B cell (primary cell): ENCODE results near the gene MYLK3. TPM values are rescaled to one million over a fixed set of nuclear protein-coding genes. Genes with fewer than 3 reads are reported as not detected.

ENCODE experiments used
- ATAC-seq: fragments of 200-7000 bp; cut with Tn5 transposase; one replicate; pipeline ENCODE4 v1.10.0; 2021; ENCODE audit warnings: low read depth, mild to moderate bottlenecking, moderate number of reproducible peaks, moderate library complexity
- CTCF ChIA-PET: fragments of 350-600 bp; sonication (Branson Sonifier 250); formaldehyde crosslinking; loops from one replicate; lab custom pipeline; 2021; ENCODE audit warnings: antibody characterized with exemption, inconsistent platforms; lab: Charles Lee
- POLR2A ChIA-PET: fragments of 350-600 bp; sonication (Branson Sonifier 250); formaldehyde crosslinking; loops from one replicate; lab custom pipeline; 2021; ENCODE audit warnings: antibody characterized with exemption; lab: Charles Lee
- DNase-seq: peaks from one replicate; pipeline ENCODE4 v3.0.0; 2013
- H2AFZ ChIP-seq: 2 replicates; pipeline ENCODE4 v1.6.1; 2012; ENCODE audit warnings: mild to moderate bottlenecking, low read depth, low read length; ENCODE audit not compliant: insufficient read depth, poor library complexity, severe bottlenecking
- H3K27ac ChIP-seq, 2 donors: 1 replicate in 1 of 2; 2 replicates in 1 of 2; pipeline ENCODE4 v1.5.1; 2012 to 2013; ENCODE audit warnings: low read length in 2 of 2, mild to moderate bottlenecking in 2 of 2, moderate library complexity in 1 of 2
- H3K27me3 ChIP-seq, 4 experiments: fragments of 200-600 bp in 1 of 4; sonication (generic) in 1 of 4; replicated peaks in 1 of 4; 1 replicate in 2 of 4; 2 replicates in 2 of 4; pipeline versions ENCODE4 v1.6.1 to v1.7.0; 2013 to 2016; ENCODE audit warnings: low read length in 3 of 4, mild to moderate bottlenecking in 2 of 4, mixed read lengths in 1 of 4, moderate library complexity in 1 of 4; ENCODE audit not compliant: insufficient read depth in 4 of 4, control insufficient read depth in 3 of 4; ENCODE audit errors: control extremely low read depth in 1 of 4
- H3K36me3 ChIP-seq, 2 experiments: replicated peaks in 1 of 2; 1 replicate in 1 of 2; 2 replicates in 1 of 2; pipeline versions ENCODE4 v1.6.1 to v1.7.1; 2013; ENCODE audit warnings: low read length in 1 of 2; ENCODE audit not compliant: insufficient read depth in 2 of 2, control insufficient read depth in 1 of 2; ENCODE audit errors: control extremely low read depth in 1 of 2, extremely low read depth in 1 of 2
- H3K4me1 ChIP-seq, 2 donors: fragments of 200-600 bp in 1 of 2; sonication (generic) in 1 of 2; 1 replicate in 1 of 2; 2 replicates in 1 of 2; pipeline versions ENCODE4 v1.5.1 to v1.6.1; 2013 to 2017; ENCODE audit warnings: low read length in 2 of 2; ENCODE audit not compliant: control insufficient read depth in 2 of 2, insufficient read depth in 2 of 2
- H3K4me2 ChIP-seq: replicated peaks from 2 replicates; pipeline ENCODE3; 2012; ENCODE audit warnings: mild to moderate bottlenecking, low read depth, low read length; ENCODE audit not compliant: poor library complexity, severe bottlenecking
- H3K4me3 ChIP-seq, 5 experiments: fragments of 200-600 bp in 1 of 5; sonication (generic) in 1 of 5; 1 replicate in 3 of 5; 2 replicates in 2 of 5; pipeline versions ENCODE4 v1.5.1 to v1.7.0; 2011 to 2016; ENCODE audit warnings: low read length in 4 of 5, mild to moderate bottlenecking in 4 of 5, low read depth in 2 of 5, control low read depth in 1 of 5, moderate library complexity in 1 of 5; ENCODE audit not compliant: insufficient read depth in 1 of 5; ENCODE audit errors: control extremely low read depth in 1 of 5, extremely low read depth in 1 of 5
- H3K79me2 ChIP-seq: fragments of 200-600 bp; sonication (generic); one replicate; pipeline ENCODE4 v1.6.0; 2016; ENCODE audit warnings: low read length; ENCODE audit not compliant: control insufficient read depth, insufficient read depth
- H3K9ac ChIP-seq: fragments of 200-600 bp; sonication (generic); 2 replicates; pipeline ENCODE4 v1.6.1; 2017; ENCODE audit warnings: mild to moderate bottlenecking, low read length, moderate library complexity
- H3K9me3 ChIP-seq, 3 donors: one replicate each; pipeline versions ENCODE4 v1.6.1 to v1.7.1; 2013; ENCODE audit warnings: low read length in 2 of 3; ENCODE audit not compliant: control insufficient read depth in 2 of 3, insufficient read depth in 1 of 3; ENCODE audit errors: control extremely low read depth in 1 of 3
- H4K20me1 ChIP-seq: 2 replicates; pipeline ENCODE4 v1.6.0; 2012; ENCODE audit warnings: mild to moderate bottlenecking, low read length; ENCODE audit not compliant: insufficient read depth, control insufficient read depth, poor library complexity, severe bottlenecking
- H3K27ac Mint-ChIP-seq: one replicate; pipeline ENCODE4 v1.8.0; 2021; ENCODE audit warnings: mixed read lengths
- H3K27me3 Mint-ChIP-seq: one replicate; pipeline ENCODE4 v1.8.0; 2021; ENCODE audit warnings: mixed read lengths
- H3K4me1 Mint-ChIP-seq: one replicate; pipeline ENCODE4 v1.8.0; 2021; ENCODE audit warnings: mixed read lengths
- H3K4me3 Mint-ChIP-seq: one replicate; pipeline ENCODE4 v1.8.0; 2021; ENCODE audit warnings: mixed read lengths
- H3K9me3 Mint-ChIP-seq: one replicate; pipeline ENCODE4 v1.8.0; 2022; ENCODE audit warnings: mixed read lengths; ENCODE audit not compliant: insufficient read depth
- CTCF ChIP-seq: fragments of 200-600 bp; IDR thresholded peaks from one replicate; pipeline ENCODE4 v1.8.0; 2022; ENCODE audit warnings: antibody characterized with exemption, mild to moderate bottlenecking
- EZH2 ChIP-seq: IDR thresholded peaks from 2 replicates; pipeline ENCODE4 v1.6.1; 2012; ENCODE audit warnings: borderline replicate concordance, low read depth, mild to moderate bottlenecking, moderate library complexity, low read length; ENCODE audit not compliant: insufficient read depth, poor library complexity, severe bottlenecking
- WGBS: methylation state at CpG from one replicate; pipeline ENCODE4 v1.1.5; 2013; ENCODE audit warnings: missing lambda C conversion rate; ENCODE audit not compliant: insufficient coverage; 5-methylcytosine and 5-hydroxymethylcytosine counted together
- intact Hi-C: fragments of 100-400 bp; cut with micrococcal nuclease; formaldehyde crosslinking; loops from one replicate; pipeline ENCODE4 v1.10.0; 2022
- polyA plus RNA-seq: library from polyadenylated mRNA; depleted of rRNA; stranded (reverse); fragments of >200 nt; gene quantifications from 2 replicates; pipeline ENCODE4 v1.2.3, GENCODE V29; 2012
- total RNA-seq, 2 donors: library from RNA; stranded (reverse); fragments of 120-200 nt in 1 of 2; gene quantifications; 1 replicate in 1 of 2; 2 replicates in 1 of 2; pipeline versions ENCODE4 v1.2.3 to v1.2.4, GENCODE V29; 2013 to 2022

The MYLK3 gene
- total and polyA plus RNA-seq, 2 donors (not counting 1 experiment from before 2014, with no cell fraction given) = 0.01 to 0.10 TPM

DNA sequence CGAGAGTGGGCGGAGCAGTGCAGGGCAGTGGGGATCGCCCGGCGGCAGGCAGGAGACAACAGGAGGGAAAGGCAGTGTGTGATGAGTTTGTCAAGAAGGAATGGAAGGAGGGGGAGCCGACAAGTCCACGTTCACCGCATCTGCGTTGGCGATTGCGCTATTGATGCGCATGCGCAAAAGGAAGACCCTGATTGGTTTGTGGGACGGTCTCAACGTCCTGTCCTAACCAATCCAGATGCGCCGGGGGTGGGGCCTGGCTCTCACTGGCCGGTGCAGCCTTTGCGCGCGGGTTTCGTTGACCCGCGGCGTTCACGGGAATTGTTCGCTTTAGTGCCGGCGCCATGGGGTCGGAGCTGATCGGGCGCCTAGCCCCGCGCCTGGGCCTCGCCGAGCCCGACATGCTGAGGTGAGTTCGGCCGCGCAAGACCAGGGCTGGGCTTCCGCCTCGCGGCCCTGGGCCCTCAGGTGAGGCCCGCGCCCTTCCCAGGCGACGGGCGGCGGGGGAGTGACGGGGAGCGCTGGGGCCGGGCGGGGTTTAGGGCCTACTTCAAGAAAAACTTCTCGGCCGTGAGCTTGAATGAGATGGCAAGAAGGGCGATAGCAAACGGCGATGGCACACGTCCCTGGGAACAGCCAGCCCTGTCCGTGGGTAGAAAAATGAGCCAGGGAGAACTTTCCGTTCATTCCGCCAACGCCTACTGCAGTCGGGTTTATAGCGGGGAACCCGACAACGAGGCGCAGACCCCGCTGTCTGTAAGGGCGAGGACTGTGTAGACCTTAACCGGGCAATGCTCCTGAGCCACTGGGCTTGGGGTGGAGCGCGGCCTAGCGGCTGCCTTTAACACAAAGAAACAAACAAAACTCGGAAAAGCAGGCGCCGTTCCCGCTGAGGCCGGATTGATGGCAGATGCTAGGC lies 58.5 kb downstream of the MYLK3 start, which contains the start of gene ORC6:
Gene ORC6 (plus strand): TSS at position 295 of the 916 bp plus-strand sequence. CDS start 47 bp downstream, at position 342.
- Mint-ChIP-seq H3K27ac (no peak within 1 kb of the TSS), H3K4me1 (peaks cover 34% of the 10 kb centered on the region), H3K9me3 (no peaks in the 10 kb centered on the region), H3K27me3 (no peaks in the 10 kb centered on the region), H3K4me3 (no peak within 1 kb of the TSS)
- peak within 1 kb of the TSS; percentile 95 for H3K4me2 ChIP-seq
- peaks cover 19% of the 10 kb centered on the region for H4K20me1 ChIP-seq
- peaks cover 48% of the 10 kb centered on the region for H3K79me2 ChIP-seq
- H3K27me3 ChIP-seq = no peaks in the 10 kb centered on the region
- ChIA-PET POLR2A (interaction anchor here (1.3 kb wide), 1 partner anchor 100 kb away, joined by 3 read pairs; no protein-coding TSS in a partner anchor), CTCF (interaction anchor here (0.9 to 1.6 kb wide), 5 partner anchors 16 to 164 kb away, joined by 3 to 6 read pairs (median 4); partner anchors contain the start of gene C16orf87)
- peak within 1 kb of the TSS; percentile 92 for H2AFZ ChIP-seq
- peak within 1 kb of the TSS; percentile 97 to 98 (median 98) for H3K4me3 ChIP-seq
- H3K27ac ChIP-seq = peak within 1 kb of the TSS; percentile 94 to 95
- ATAC-seq = peak; percentile 74
- H3K4me1 ChIP-seq = peaks cover 48 to 50% of the 10 kb centered on the region in 2 donors
- no peak for TF ChIP-seq EZH2
- peak; percentile 61 for TF ChIP-seq CTCF
- intact Hi-C loops = loop anchor here (1.0 to 5.0 kb wide), 9 partner anchors 17 to 1553 kb away; partner anchors contain the start of genes C16orf87, DNAJA2, GPT2 and LONP2
- H3K9ac ChIP-seq = peak within 1 kb of the TSS; percentile 97
- peak; percentile 100 for DNase-seq
- under 1% methylated on average over 79 of the region's 79 CpGs for WGBS
- no peaks in the 10 kb centered on the region for H3K9me3 ChIP-seq
- H3K36me3 ChIP-seq = no peaks in the 10 kb centered on the region
